HFFc6 (cell line): ENCODE results near the gene GP1BB. TPM values are rescaled to one million over a fixed set of nuclear protein-coding genes. Genes with fewer than 3 reads are reported as not detected.

Experiments used
- DNase-seq: peaks from one replicate; pipeline ENCODE4 v3.0.0-alpha.2; 2018
- H3K27ac Mint-ChIP-seq: 2 replicates; pipeline ENCODE4 v1.8.0; 2020; ENCODE audit warnings: mild to moderate bottlenecking, mixed read lengths
- H3K27me3 Mint-ChIP-seq: 2 replicates; pipeline ENCODE4 v1.8.0; 2021; ENCODE audit warnings: mild to moderate bottlenecking, moderate library complexity, mixed read lengths; ENCODE audit not compliant: insufficient read depth
- H3K36me3 Mint-ChIP-seq: 2 replicates; pipeline ENCODE4 v1.8.0; 2021; ENCODE audit warnings: low read depth, mixed read lengths
- H3K4me1 Mint-ChIP-seq: 2 replicates; pipeline ENCODE4 v1.8.0; 2020; ENCODE audit warnings: low read depth, mixed read lengths
- H3K4me3 Mint-ChIP-seq: 2 replicates; pipeline ENCODE4 v1.8.0; 2020; ENCODE audit warnings: mild to moderate bottlenecking, moderate library complexity, mixed read lengths
- H3K9me3 Mint-ChIP-seq: 2 replicates; pipeline ENCODE4 v1.8.0; 2020; ENCODE audit warnings: mild to moderate bottlenecking, mixed read lengths
- total RNA-seq, 6 experiments: library from RNA; stranded (reverse); fragmentation: NEBNext Ultra II Directional; extraction: Animal tissue kit (Norgen Biotek cat#: 25700); gene quantifications; 2 replicates in 1 of 6; 3 replicates in 5 of 6; pipeline ENCODE4 v1.2.3, GENCODE V29; 2021
- TF ChIP-seq, protein P1 (sequence below): fragments of 200-600 bp; sonication (generic); IDR thresholded peaks from 2 replicates; pipeline ENCODE4 v1.5.0; 2021; ENCODE audit warnings: antibody characterized with exemption, mild to moderate bottlenecking

Gene GP1BB
- total RNA-seq, 6 experiments from 2014 or later, result 0.27 to 1.1 (median 0.41) TPM; not detected in 3

DNA sequence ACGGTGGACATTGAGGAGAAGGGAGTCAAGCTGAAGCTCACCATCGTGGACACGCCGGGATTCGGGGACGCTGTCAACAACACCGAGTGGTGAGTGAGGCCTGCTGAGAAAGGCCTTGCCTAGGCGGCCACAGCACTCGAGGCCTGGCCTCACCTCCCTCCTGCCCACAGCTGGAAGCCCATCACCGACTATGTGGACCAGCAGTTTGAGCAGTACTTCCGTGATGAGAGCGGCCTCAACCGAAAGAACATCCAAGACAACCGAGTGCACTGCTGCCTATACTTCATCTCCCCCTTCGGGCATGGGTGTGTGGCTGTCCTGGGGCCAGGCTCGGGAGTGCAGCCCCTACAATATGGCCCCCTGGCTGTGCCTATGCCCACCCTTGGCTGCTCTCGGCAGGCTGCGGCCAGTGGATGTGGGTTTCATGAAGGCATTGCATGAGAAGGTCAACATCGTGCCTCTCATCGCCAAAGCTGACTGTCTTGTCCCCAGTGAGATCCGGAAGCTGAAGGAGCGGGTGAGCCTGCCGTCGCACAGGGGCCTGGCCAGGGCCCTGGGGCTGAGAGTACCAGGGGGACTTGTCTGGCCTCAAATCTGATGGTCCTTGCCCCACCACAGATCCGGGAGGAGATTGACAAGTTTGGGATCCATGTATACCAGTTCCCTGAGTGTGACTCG lies 3.0 kb upstream of the GP1BB start:
- TF ChIP-seq, protein P1, sequence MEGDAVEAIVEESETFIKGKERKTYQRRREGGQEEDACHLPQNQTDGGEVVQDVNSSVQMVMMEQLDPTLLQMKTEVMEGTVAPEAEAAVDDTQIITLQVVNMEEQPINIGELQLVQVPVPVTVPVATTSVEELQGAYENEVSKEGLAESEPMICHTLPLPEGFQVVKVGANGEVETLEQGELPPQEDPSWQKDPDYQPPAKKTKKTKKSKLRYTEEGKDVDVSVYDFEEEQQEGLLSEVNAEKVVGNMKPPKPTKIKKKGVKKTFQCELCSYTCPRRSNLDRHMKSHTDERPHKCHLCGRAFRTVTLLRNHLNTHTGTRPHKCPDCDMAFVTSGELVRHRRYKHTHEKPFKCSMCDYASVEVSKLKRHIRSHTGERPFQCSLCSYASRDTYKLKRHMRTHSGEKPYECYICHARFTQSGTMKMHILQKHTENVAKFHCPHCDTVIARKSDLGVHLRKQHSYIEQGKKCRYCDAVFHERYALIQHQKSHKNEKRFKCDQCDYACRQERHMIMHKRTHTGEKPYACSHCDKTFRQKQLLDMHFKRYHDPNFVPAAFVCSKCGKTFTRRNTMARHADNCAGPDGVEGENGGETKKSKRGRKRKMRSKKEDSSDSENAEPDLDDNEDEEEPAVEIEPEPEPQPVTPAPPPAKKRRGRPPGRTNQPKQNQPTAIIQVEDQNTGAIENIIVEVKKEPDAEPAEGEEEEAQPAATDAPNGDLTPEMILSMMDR, result no peak
- no peak for DNase-seq
- Mint-ChIP-seq H3K27me3 (peaks cover 2% of the 10 kb centered on the region; the same call in 1 of the 2 replicates), H3K4me1 (no peaks in the 10 kb centered on the region), H3K27ac (no peak overlapping the region), H3K36me3 (peaks cover 8% of the 10 kb centered on the region), H3K9me3 (peaks cover 9% of the 10 kb centered on the region), H3K4me3 (no peak overlapping the region)

DNA sequence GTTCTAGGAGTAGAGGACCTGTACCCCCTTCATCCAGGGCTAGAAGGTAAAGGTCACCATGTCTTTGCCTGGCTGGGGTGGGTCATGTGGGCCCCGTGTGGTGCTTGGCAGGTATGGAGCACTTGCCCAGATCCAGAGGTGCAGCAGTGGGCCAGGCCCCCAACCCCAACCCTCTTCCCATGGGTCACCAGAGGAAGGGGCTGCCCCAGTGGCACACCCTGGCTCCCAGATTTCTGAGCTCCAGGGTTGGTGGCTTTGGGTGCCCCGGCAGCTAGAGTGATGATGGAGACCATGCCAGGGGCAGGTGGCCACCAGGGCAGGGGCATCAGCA lies 2.4 kb upstream of the GP1BB start:
- no peak for DNase-seq
- H3K27me3 Mint-ChIP-seq, result peaks cover 3% of the 10 kb centered on the region; the same call in 1 of the 2 replicates
- peaks cover 14% of the 10 kb centered on the region for H3K9me3 Mint-ChIP-seq
- TF ChIP-seq, protein P1, result no peak
- no peak overlapping the region for H3K27ac Mint-ChIP-seq
- no peak overlapping the region for H3K4me3 Mint-ChIP-seq
- H3K4me1 Mint-ChIP-seq, result no peaks in the 10 kb centered on the region
- peaks cover 10% of the 10 kb centered on the region for H3K36me3 Mint-ChIP-seq

DNA sequence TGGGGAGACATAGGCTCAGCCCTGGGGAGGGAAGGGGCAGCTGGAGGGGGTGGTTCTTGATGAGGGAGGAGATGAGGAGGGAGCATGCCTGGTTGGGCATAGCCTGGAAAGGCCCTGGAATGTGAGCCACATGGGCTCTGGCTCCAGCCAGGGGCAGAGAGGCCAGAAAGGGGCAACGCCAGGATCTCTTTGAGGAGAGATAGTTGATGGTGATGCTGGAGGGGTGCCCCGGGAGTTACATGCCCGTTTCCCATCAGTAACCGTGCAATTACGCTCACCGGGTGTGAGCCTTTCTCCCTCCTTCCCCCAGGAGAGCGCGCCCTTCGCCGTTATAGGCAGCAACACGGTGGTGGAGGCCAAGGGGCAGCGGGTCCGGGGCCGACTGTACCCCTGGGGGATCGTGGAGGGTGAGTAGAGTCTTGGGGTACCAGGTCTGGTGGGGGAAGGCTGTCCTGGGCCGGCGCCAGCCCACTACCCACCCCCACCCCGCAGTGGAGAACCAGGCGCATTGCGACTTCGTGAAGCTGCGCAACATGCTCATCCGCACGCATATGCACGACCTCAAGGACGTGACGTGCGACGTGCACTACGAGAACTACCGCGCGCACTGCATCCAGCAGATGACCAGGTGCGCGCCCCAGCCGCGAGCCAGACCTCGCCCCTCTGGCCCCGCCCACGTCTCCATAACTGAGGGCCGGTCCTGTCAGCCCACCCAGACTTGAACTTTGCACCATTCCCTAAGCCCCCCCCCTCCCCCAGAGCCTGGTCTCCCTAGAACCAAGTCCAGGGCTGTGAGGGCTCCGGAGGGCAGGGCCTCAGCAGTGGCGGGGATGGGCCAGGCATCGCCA lies 1.8 kb upstream of the GP1BB start:
- TF ChIP-seq, protein P1, result no peak
- DNase-seq, result no peak
- H3K4me3 Mint-ChIP-seq, result no peak overlapping the region
- peaks cover 3% of the 10 kb centered on the region; the same call in 1 of the 2 replicates for H3K27me3 Mint-ChIP-seq
- peaks cover 10% of the 10 kb centered on the region for H3K36me3 Mint-ChIP-seq
- no peaks in the 10 kb centered on the region for H3K4me1 Mint-ChIP-seq
- H3K27ac Mint-ChIP-seq, result no peak overlapping the region
- H3K9me3 Mint-ChIP-seq, result peaks cover 17% of the 10 kb centered on the region

DNA sequence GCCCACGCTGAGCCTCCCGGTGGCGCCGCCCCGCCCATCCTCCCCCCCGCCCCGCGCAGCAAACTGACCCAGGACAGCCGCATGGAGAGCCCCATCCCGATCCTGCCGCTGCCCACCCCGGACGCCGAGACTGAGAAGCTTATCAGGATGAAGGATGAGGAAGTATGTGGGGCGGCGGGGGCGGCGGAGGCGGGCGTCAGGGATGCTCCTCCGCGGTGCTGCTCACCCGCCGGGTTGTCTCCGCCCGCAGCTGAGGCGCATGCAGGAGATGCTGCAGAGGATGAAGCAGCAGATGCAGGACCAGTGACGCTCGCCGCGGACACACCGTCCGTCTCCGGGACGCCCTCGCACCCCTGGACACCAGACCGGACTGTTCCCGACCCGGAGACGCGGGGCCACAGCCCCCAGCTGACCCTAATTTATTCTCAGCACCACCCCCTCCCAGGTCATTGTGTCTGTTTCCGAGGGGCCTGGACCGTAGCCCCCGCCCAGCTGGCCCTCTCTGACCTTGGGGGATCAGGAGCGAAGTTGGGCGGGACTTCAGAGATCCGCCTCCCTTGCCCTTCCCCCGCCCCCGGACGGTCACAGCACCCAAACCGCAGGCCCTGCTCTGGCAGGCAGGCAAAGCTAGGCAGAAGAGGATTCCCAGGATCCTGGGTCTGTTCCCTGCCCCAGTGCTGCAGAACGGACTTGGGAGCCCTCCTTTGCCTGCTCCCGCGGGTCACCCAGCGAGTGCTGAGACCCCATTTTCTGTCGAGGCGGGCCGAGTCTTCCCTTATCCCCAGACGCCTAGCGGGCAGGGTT lies 959 bp upstream of the GP1BB start:
- Mint-ChIP-seq H3K27me3 (peaks cover 3% of the 10 kb centered on the region; the same call in 1 of the 2 replicates), H3K27ac (no peak overlapping the region), H3K36me3 (peaks cover 10% of the 10 kb centered on the region), H3K9me3 (peaks cover 17% of the 10 kb centered on the region), H3K4me1 (no peaks in the 10 kb centered on the region), H3K4me3 (no peak overlapping the region)
- DNase-seq, result no peak
- TF ChIP-seq, protein P1, result no peak

DNA sequence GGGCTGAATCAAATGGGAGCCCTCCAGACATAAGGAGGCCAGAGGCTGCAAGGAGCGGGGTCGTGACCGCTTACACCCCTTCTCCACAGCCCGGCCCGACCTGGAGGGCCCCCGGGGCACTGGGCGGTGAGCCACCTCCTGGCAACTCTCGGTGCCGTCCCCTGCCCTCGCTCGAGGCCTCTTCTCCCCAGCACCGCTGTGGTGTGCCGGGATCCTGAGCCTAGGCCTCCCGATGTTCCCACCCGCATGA lies 432 bp upstream of the GP1BB start:
- peaks cover 10% of the 10 kb centered on the region for H3K36me3 Mint-ChIP-seq
- H3K27me3 Mint-ChIP-seq, result peaks cover 3% of the 10 kb centered on the region; the same call in 1 of the 2 replicates
- DNase-seq, result no peak

More for the DNA sequence above, 432 bp upstream of the GP1BB start:
- H3K4me3 Mint-ChIP-seq, result no peak overlapping the region
- H3K27ac Mint-ChIP-seq, result no peak overlapping the region
- peaks cover 21% of the 10 kb centered on the region for H3K9me3 Mint-ChIP-seq
- TF ChIP-seq, protein P1, result no peak
- H3K4me1 Mint-ChIP-seq, result no peaks in the 10 kb centered on the region
